AG04450 (cell line): ENCODE data around the gene PLXNA2. TPM values are rescaled to one million over a fixed set of nuclear protein-coding genes. Genes with fewer than 3 reads are reported as not detected.

Experiments
- CTCF ChIA-PET: fragments of 300-600, 350-600 bp; formaldehyde crosslinking; extraction: SDS; loops from one replicate; lab custom pipeline; 2022; ENCODE audit warnings: antibody characterized with exemption, inconsistent platforms; lab: Charles Lee
- POLR2A ChIA-PET: fragments of 350-600 bp; formaldehyde crosslinking; extraction: SDS; loops from one replicate; lab custom pipeline; 2021; ENCODE audit warnings: antibody characterized with exemption, inconsistent platforms; lab: Yijun Ruan, JAX
- DNase-seq: peaks from one replicate; pipeline ENCODE4 v3.0.0-alpha.2; 2011; ENCODE audit warnings: low read depth, low spot score
- H3K27ac ChIP-seq: one replicate; pipeline ENCODE4 v1.5.1; 2012; ENCODE audit warnings: low read depth, low read length, control low read depth
- H3K27me3 ChIP-seq: one replicate; pipeline ENCODE4 v1.6.0; 2012; ENCODE audit warnings: low read length; ENCODE audit not compliant: control insufficient read depth, insufficient read depth
- H3K4me3 ChIP-seq: 2 replicates; pipeline ENCODE4 v1.5.1; 2011; ENCODE audit warnings: mild to moderate bottlenecking, low read depth, low read length, control low read depth
- H3K9me3 ChIP-seq: 2 replicates; pipeline ENCODE4 v1.5.1; 2012; ENCODE audit warnings: low read length; ENCODE audit not compliant: control insufficient read depth, insufficient read depth
- CTCF ChIP-seq: IDR thresholded peaks from 2 replicates; pipeline ENCODE4 v1.5.1; 2011; ENCODE audit warnings: low read depth, low read length, control low read depth, inconsistent platforms
- polyA plus RNA-seq: library from polyadenylated mRNA; depleted of rRNA; stranded (reverse); fragments of >200 nt; gene quantifications from 2 replicates; pipeline ENCODE4 v1.2.3, GENCODE V29; 2011

PLXNA2 gene
- polyA plus RNA-seq, 1 experiment: 0.10 TPM

GRCh38 chr1:208213786-208214185 is 30.4 kb downstream of the PLXNA2 start:
- no peak for TF ChIP-seq CTCF
- Histone ChIP-seq H3K27me3 (no peaks in the 10 kb centered on the region), H3K9me3 (peaks cover 4% of the 10 kb centered on the region; the same call in 1 of the 2 replicates), H3K27ac (no peak overlapping the region), H3K4me3 (no peak overlapping the region)
- CTCF ChIA-PET: interaction anchor here (1.0 to 1.2 kb wide), 2 partner anchors 24 to 30 kb away, joined by 3 to 4 read pairs; partner anchors contain the start of gene PLXNA2
- POLR2A ChIA-PET: no interaction called here
- DNase-seq: no peak

DNA sequence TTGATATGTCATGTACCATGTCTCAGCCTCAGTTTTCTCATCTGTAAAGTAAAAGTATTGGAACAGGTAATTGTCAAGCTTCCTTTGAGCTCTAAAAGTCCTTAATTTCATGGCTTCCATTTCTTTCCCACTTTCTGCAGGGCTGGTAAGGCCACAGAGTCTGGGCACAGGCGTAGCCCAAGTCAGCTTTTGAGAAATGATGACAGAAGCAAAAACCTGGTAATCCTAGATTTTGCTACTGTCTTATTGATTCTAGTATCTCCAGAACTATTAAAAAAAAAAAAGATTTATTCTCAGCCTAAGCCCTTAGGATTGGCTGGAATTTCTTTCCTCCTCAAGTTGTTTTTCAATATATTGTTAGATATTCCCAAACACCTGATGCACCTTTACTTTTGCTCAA is 31.3 kb downstream of the PLXNA2 start:
- DNase-seq: no peak
- H3K4me3 ChIP-seq: no peak overlapping the region
- H3K27me3 ChIP-seq: no peaks in the 10 kb centered on the region
- peaks cover 4% of the 10 kb centered on the region; the same call in 1 of the 2 replicates for H3K9me3 ChIP-seq
- CTCF ChIA-PET: interaction anchor here (0.7 to 1.2 kb wide), 4 partner anchors 25 to 191 kb away, joined by 3 to 4 read pairs (median 3); no protein-coding TSS in a partner anchor
- TF ChIP-seq CTCF: no peak
- POLR2A ChIA-PET: no interaction called here
- H3K27ac ChIP-seq: no peak overlapping the region

DNA sequence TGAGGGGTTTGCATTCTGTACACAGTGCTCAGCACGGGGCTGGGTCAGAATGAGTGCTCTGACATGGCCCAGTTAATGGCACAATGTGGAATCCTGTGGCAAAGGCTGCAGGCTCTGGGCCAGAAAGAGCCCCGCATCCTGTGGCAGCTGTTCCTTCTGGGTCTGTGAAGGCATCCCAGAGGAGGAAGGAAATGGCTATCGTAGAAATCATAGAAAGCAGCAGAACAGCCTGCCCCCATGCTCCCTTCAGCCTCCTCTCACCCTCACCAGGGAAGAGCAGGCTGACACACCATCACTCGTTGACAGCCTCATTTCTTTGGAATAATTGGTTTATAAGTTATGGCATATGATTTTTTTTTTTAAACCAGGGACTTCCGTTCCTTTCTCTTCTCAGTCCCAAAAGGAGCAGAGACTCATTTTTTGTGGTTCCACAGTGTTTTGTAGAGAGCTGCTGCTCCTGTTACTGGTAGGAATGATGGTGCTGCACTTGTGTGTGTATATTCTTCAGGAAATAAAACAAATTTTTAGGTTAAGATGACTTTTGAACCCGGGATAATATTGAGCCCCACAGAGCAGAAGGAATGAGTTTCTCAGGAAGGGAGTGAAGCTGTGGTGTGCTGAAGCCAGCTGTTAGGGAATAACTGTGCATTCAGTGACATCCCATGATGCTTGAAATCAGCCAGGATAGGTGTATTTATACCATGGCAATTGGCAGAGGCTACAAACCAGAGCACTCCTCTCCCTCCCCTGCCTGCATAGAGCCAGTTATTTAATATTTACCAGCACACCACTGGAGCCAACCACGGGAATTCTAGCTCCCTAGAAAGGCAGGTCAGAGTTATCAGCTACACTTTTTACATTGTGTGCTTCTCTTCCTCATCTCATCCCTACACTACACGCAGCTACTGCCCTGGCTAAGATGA is 32.0 kb downstream of the PLXNA2 start:
- no peak overlapping the region for H3K27ac ChIP-seq
- POLR2A ChIA-PET: no interaction called here
- DNase-seq: no peak

GRCh38 chr1:208209896-208210589 is 34.1 kb downstream of the PLXNA2 start:
- no peak for TF ChIP-seq CTCF
- DNase-seq: no peak
- no peaks in the 10 kb centered on the region for H3K9me3 ChIP-seq
- H3K4me3 ChIP-seq: no peak overlapping the region
- ChIA-PET CTCF (interaction anchor here (1.1 to 1.2 kb wide), 3 partner anchors 26 to 35 kb away, joined by 3 to 8 read pairs (median 5); no protein-coding TSS in a partner anchor), POLR2A (no interaction called here)
- H3K27ac ChIP-seq: no peak overlapping the region
- no peaks in the 10 kb centered on the region for H3K27me3 ChIP-seq

More for the DNA sequence above, 32.0 kb downstream of the PLXNA2 start:
- CTCF ChIA-PET: interaction anchor here (0.7 to 1.2 kb wide), 4 partner anchors 26 to 190 kb away, joined by 3 to 4 read pairs (median 3); no protein-coding TSS in a partner anchor
- H3K4me3 ChIP-seq: no peak overlapping the region
- no peak for TF ChIP-seq CTCF
- peaks cover 4% of the 10 kb centered on the region; the same call in 1 of the 2 replicates for H3K9me3 ChIP-seq
- no peaks in the 10 kb centered on the region for H3K27me3 ChIP-seq
